K562 (cell line): ENCODE data around the gene DNAJB12. TPM values are rescaled to one million over a fixed set of nuclear protein-coding genes. Genes with fewer than 3 reads are reported as not detected.

ENCODE experiments used
- EGR1 ChIP-seq: fragments of 450-650 bp; conservative IDR thresholded peaks from 2 replicates; pipeline ENCODE4 v1.6.1; 2017; ENCODE audit warnings: mild to moderate bottlenecking
- ELF1 ChIP-seq: fragments of 200-800 bp; sonication (Bioruptor generic); IDR thresholded peaks from 2 replicates; pipeline ENCODE4 v1.6.1; 2016; ENCODE audit warnings: missing genetic modification characterization, missing compliant biosample characterization
- FOSL1 ChIP-seq: fragments of 200-800 bp; sonication (Bioruptor generic); conservative IDR thresholded peaks from 2 replicates; pipeline ENCODE4 v1.6.1; 2016; ENCODE audit warnings: missing genetic modification characterization, missing compliant biosample characterization
- HMBOX1 ChIP-seq: sonication (generic); IDR thresholded peaks from 2 replicates; pipeline ENCODE4 v1.6.1; 2016
- JUND ChIP-seq, 2 experiments: IDR thresholded peaks; 2 replicates in 1 of 2; 3 replicates in 1 of 2; pipeline ENCODE4 v1.6.1; 2011; ENCODE audit warnings: borderline replicate concordance in 2 of 2, low read depth in 2 of 2, low read length in 2 of 2, improper control_type of control experiment in 1 of 2, missing biosample characterization in 1 of 2, missing genetic modification characterization in 1 of 2, missing genetic modification reagents in 1 of 2
- KDM1A ChIP-seq, 2 experiments: fragments of 450-650 bp; IDR thresholded peaks; 2 replicates each; pipeline ENCODE4 v1.6.1; 2016; ENCODE audit warnings: mild to moderate bottlenecking in 2 of 2
- MNT ChIP-seq, 2 experiments: fragments of 450-650 bp; conservative IDR thresholded peaks; 2 replicates each; pipeline ENCODE4 v1.6.1; 2017; ENCODE audit warnings: mild to moderate bottlenecking in 2 of 2, moderate library complexity in 2 of 2
- TCFL5 ChIP-seq: fragments of 250-450 bp; sonication (Bioruptor Pico); conservative IDR thresholded peaks from 2 replicates; pipeline ENCODE4 v1.6.1; 2021; ENCODE audit warnings: mild to moderate bottlenecking, moderate library complexity, matching md5 sums
- ZBTB7A ChIP-seq: IDR thresholded peaks from 2 replicates; pipeline ENCODE4 v1.6.1; 2011; ENCODE audit warnings: low read depth, mild to moderate bottlenecking, low read length, moderate library complexity, borderline replicate concordance; ENCODE audit not compliant: control insufficient read depth
- ZNF511 ChIP-seq: sonication (generic); formaldehyde crosslinking; IDR thresholded peaks from 2 replicates; pipeline ENCODE4 v1.8.0; 2022; ENCODE audit warnings: mild to moderate bottlenecking, missing genetic modification reagents
- ZNF57 ChIP-seq: fragments of 450-650 bp; formaldehyde crosslinking; IDR thresholded peaks from 2 replicates; pipeline ENCODE4 v1.4.0; 2020; ENCODE audit warnings: mild to moderate bottlenecking, moderate library complexity
- ZNF584 ChIP-seq: fragments of 200-800 bp; sonication (Bioruptor generic); IDR thresholded peaks from 2 replicates; pipeline ENCODE4 v1.6.1; 2016; ENCODE audit warnings: low read depth, mild to moderate bottlenecking, missing genetic modification characterization, missing compliant biosample characterization
- ZNF592 ChIP-seq: fragments of 450-650 bp; IDR thresholded peaks from 2 replicates; pipeline ENCODE4 v1.6.1; 2017; ENCODE audit warnings: antibody characterized with exemption, mild to moderate bottlenecking
- polyA plus RNA-seq, 8 experiments: library from polyadenylated mRNA; depleted of rRNA in 4 of 8; stranded (reverse) in 5 of 8; unstranded in 3 of 8; fragments of >200 nt; fragmentation: Nextera tagmentation in 2 of 8; fragmentation: Illumina TruSeq in 1 of 8; extraction: Ambion mirVana in 2 of 8; extraction: Trizol in 1 of 8; gene quantifications; 2 replicates each; pipeline versions ENCODE4 v1.2.1 to v1.2.3, GENCODE V29; 2011 to 2014; ENCODE audit warnings: inconsistent platforms in 1 of 8, missing spikeins in 1 of 8
- total RNA-seq, 7 experiments: library from RNA; depleted of rRNA in 6 of 7; stranded (reverse); fragments of >200 nt in 6 of 7; fragmentation: Illumina TruSeq in 2 of 7; extraction: Trizol in 2 of 7; gene quantifications; 2 replicates each; pipeline versions ENCODE4 v1.2.1 to v1.2.3, GENCODE V29; 2011 to 2021; ENCODE audit warnings: low replicate concordance in 1 of 7

Gene DNAJB12
- total and polyA plus RNA-seq, 9 of the 15 experiments (the other 6 are each of a cell fraction or from before 2014, with no cell fraction given), result 3.5 to 31.5 (median 20.3) TPM

- TF ChIP-seq FOSL1 (tag) (peak; percentile 53; the same call in 1 of the 2 replicates), EGR1 (peak; percentile 67), KDM1A (IDR thresholded peaks at IDR 0.05) (peak; percentile 46 to 74; a peak in 3 of 4 replicates), ZNF592 (peak; percentile 89), ZNF511 (CRISPR knock-in tag) (0 out of 2 replicates have a peak, but pooled peaks have one; percentile 23), TCFL5 (CRISPR knock-in tag) (peak; percentile 51; the same call in 1 of the 2 replicates), ELF1 (tag) (no peak), ZNF57 (no peak), MNT (conservative IDR thresholded peaks at IDR 0.05) (no peak; a peak in 1 of 4 replicates), HMBOX1 (peak; percentile 98), JUND (IDR thresholded peaks at IDR 0.05; ENCODE audit: borderline replicate concordance, low read depth, low read length) (peak; percentile 58; the same call in 1 of the 2 replicates), JUND (tag; IDR thresholded peaks at IDR 0.05; ENCODE audit: borderline replicate concordance, low read depth, low read length) (peak; percentile 72; the same call in 2 of the 3 replicates), ZBTB7A (0 out of 2 replicates have a peak, but pooled peaks have one; percentile 20), ZNF584 (CRISPR knock-in tag) (peak; percentile 36; the same call in 1 of the 2 replicates)
Measured at GRCh38 chr10:72291019-72291532, 63.6 kb downstream of the DNAJB12 start (continued).
